ENCODE measurements around the gene LYPLAL1. TPM values are rescaled to one million over a fixed set of nuclear protein-coding genes. Genes with fewer than 3 reads are reported as not detected.

The LYPLAL1 gene
- total and polyA plus RNA-seq, 2 of the 13 experiments (the other 11 are each of a cell fraction or from before 2014, with no cell fraction given), result 17.0 to 31.6 TPM

- H3K4me1 ChIP-seq (ENCODE audit: insufficient read depth, low read length), result no peaks in the 10 kb centered on the region
- H3K4me3 ChIP-seq (replicated peaks in 1 of 3; ENCODE audit: insufficient read depth in 1 of 3, low read depth in 2 of 3, low read length in 3 of 3), result no peak overlapping the region
- BruUV-seq (replicated peaks), result no TSS peak
- no peak overlapping the region for H3K4me2 ChIP-seq (ENCODE audit: low read depth, low read length)
- FAIRE-seq (no peak), DNase-seq (ENCODE audit: low spot score) (no peak), ATAC-seq (no peak)
- H3K79me2 ChIP-seq (ENCODE audit: insufficient read depth, low read length), result no peaks in the 10 kb centered on the region
- no peaks in the 10 kb centered on the region for H3K27me3 ChIP-seq (ENCODE audit: control insufficient read depth in 1 of 2, insufficient read depth in 2 of 2, low read length in 2 of 2)
- H2AFZ ChIP-seq (ENCODE audit: low read length), result no peak overlapping the region
- in situ Hi-C loops (cut with HindIII; ENCODE audit: extremely low pct_ligation_motif_present, low pct_unique_long_range_greater_than_20kb), result no loop called here
- H3K36me3 ChIP-seq (replicated peaks in 1 of 2; ENCODE audit: control insufficient read depth in 1 of 2, insufficient read depth in 2 of 2, low read length in 2 of 2), result no peaks in the 10 kb centered on the region
- ChIA-PET CTCF (ENCODE audit: low intra/inter-chr PET ratio, low total read pairs) (no interaction called here), POLR2A (no interaction called here)
- no peak overlapping the region for H3K27ac ChIP-seq (ENCODE audit: extremely low read length, insufficient read depth, low read length)
- intact Hi-C loops (cut with micrococcal nuclease; ENCODE audit: unreplicated experiment), result no loop called here
- H4K20me1 ChIP-seq (ENCODE audit: insufficient read depth, low read length), result no peaks in the 10 kb centered on the region
- 4% methylated on average over 3 of the region's 4 CpGs for WGBS (ENCODE audit: low lambda C conversion rate)
- TF ChIP-seq ZMAT3 (CRISPR knock-in tag; conservative IDR thresholded peaks at IDR 0.05), result no peak
- TF ChIP-seq ZNF691 (CRISPR knock-in tag; IDR thresholded peaks at IDR 0.05; ENCODE audit: borderline replicate concordance, low read depth), result no peak
- no peak for TF ChIP-seq DZIP1 (CRISPR knock-in tag; IDR thresholded peaks at IDR 0.05)
- H3K9me3 ChIP-seq (ENCODE audit: low read length), result no peaks in the 10 kb centered on the region
- H3K9ac ChIP-seq (ENCODE audit: insufficient read depth, low read depth, low read length), result no peak overlapping the region
Measured at GRCh38 chr1:219125342-219125741, 48.3 kb upstream of the LYPLAL1 start.

- Histone ChIP-seq H3K27ac (ENCODE audit: extremely low read length, insufficient read depth, low read length) (no peak overlapping the region), H3K79me2 (ENCODE audit: insufficient read depth, low read length) (no peaks in the 10 kb centered on the region), H3K36me3 (replicated peaks in 1 of 2; ENCODE audit: control insufficient read depth in 1 of 2, insufficient read depth in 2 of 2, low read length in 2 of 2) (no peaks in the 10 kb centered on the region), H4K20me1 (ENCODE audit: insufficient read depth, low read length) (no peaks in the 10 kb centered on the region), H2AFZ (ENCODE audit: low read length) (no peak overlapping the region), H3K4me2 (ENCODE audit: low read depth, low read length) (no peak overlapping the region), H3K4me1 (ENCODE audit: insufficient read depth, low read length) (no peaks in the 10 kb centered on the region), H3K4me3 (replicated peaks in 1 of 3; ENCODE audit: insufficient read depth in 1 of 3, low read depth in 2 of 3, low read length in 3 of 3) (no peak overlapping the region), H3K9me3 (ENCODE audit: low read length) (no peaks in the 10 kb centered on the region), H3K27me3 (ENCODE audit: control insufficient read depth in 1 of 2, insufficient read depth in 2 of 2, low read length in 2 of 2) (no peaks in the 10 kb centered on the region), H3K9ac (ENCODE audit: insufficient read depth, low read depth, low read length) (no peak overlapping the region)
- FAIRE-seq (no peak), ATAC-seq (no peak), DNase-seq (ENCODE audit: low spot score) (no peak)
- intact Hi-C loops (cut with micrococcal nuclease; ENCODE audit: unreplicated experiment), result no loop called here
- no TSS peak for BruUV-seq (replicated peaks)
- WGBS (ENCODE audit: low lambda C conversion rate), result 2% methylated on average over 2 of the region's 2 CpGs
- in situ Hi-C loops (cut with HindIII; ENCODE audit: extremely low pct_ligation_motif_present, low pct_unique_long_range_greater_than_20kb), result no loop called here
- ChIA-PET POLR2A (no interaction called here), CTCF (ENCODE audit: low intra/inter-chr PET ratio, low total read pairs) (no interaction called here)
- TF ChIP-seq FUBP1 (CRISPR knock-in tag; IDR thresholded peaks at IDR 0.05; ENCODE audit: borderline replicate concordance) (no peak), ARHGAP35 (CRISPR knock-in tag; IDR thresholded peaks at IDR 0.05; ENCODE audit: borderline replicate concordance) (no peak), ZFP36L1 (CRISPR knock-in tag; IDR thresholded peaks at IDR 0.05) (no peak), NRL (CRISPR knock-in tag; IDR thresholded peaks at IDR 0.05; ENCODE audit: borderline replicate concordance) (no peak), TEAD3 (CRISPR knock-in tag; optimal IDR thresholded peaks at IDR 0.05; ENCODE audit: borderline replicate concordance) (no peak), NFYB (CRISPR knock-in tag; IDR thresholded peaks at IDR 0.05) (no peak), ZKSCAN8 (CRISPR knock-in tag; IDR thresholded peaks at IDR 0.05; ENCODE audit: borderline replicate concordance) (no peak), NONO (IDR thresholded peaks at IDR 0.05) (no peak), NONO (CRISPR knock-in tag; conservative IDR thresholded peaks at IDR 0.05) (no peak), SMARCC2 (IDR thresholded peaks at IDR 0.05) (no peak), ZNF33B (CRISPR knock-in tag; IDR thresholded peaks at IDR 0.05) (no peak), CENPX (CRISPR knock-in tag; IDR thresholded peaks at IDR 0.05) (no peak)
Measured at GRCh38 chr1:219126377-219126776, 47.3 kb upstream of the LYPLAL1 start.
